HG02970 (cell line): ENCODE measurements around the gene PUDP.
"Not testable (repeated sequence)": the region's sequence is repeated elsewhere in the genome, so short reads cannot be mapped to it uniquely, and the experiment has no call there.

Experiments
- ATAC-seq: cut with Tn5 transposase; IDR thresholded peaks from one replicate; pipeline ENCODE4 v1.9.1; 2021; ENCODE audit warnings: mild to moderate bottlenecking, moderate library complexity, moderate number of reproducible peaks; ENCODE audit not compliant: unreplicated experiment, low FRiP score

PUDP gene

GRCh38 chrX:7147978-7148854 lies at the start of gene PUDP:
Gene PUDP, minus strand, starts transcription at chrX:7148153. Its CDS starts 40 bp downstream, at chrX:7148113.
- peak; percentile 88 for ATAC-seq

- no peak for ATAC-seq
Measured at GRCh38 chrX:7194606-7195005, 46.7 kb upstream of the PUDP start.

GRCh38 chrX:7192871-7193270 lies 44.9 kb upstream of the PUDP start:
- no peak for ATAC-seq

GRCh38 chrX:7191681-7192110 lies 43.7 kb upstream of the PUDP start:
- no peak for ATAC-seq

GRCh38 chrX:7190157-7190556 lies 42.2 kb upstream of the PUDP start:
- ATAC-seq: no peak

GRCh38 chrX:7188672-7189071 lies 40.7 kb upstream of the PUDP start:
- no peak for ATAC-seq

- no peak for ATAC-seq
Measured at GRCh38 chrX:7184816-7185215, 36.9 kb upstream of the PUDP start.

- ATAC-seq: no peak
Measured at GRCh38 chrX:7179446-7179845, 31.5 kb upstream of the PUDP start.

- not testable (repeated sequence) for ATAC-seq
Measured at GRCh38 chrX:7178859-7179258, 30.9 kb upstream of the PUDP start.

- ATAC-seq: no peak
Measured at GRCh38 chrX:7170898-7171297, 22.9 kb upstream of the PUDP start.

- ATAC-seq: no peak
Measured at GRCh38 chrX:7169627-7170026, 21.7 kb upstream of the PUDP start.

GRCh38 chrX:7168371-7168770 lies 20.4 kb upstream of the PUDP start:
- no peak for ATAC-seq

GRCh38 chrX:7164174-7164573 lies 16.2 kb upstream of the PUDP start:
- no peak for ATAC-seq

- no peak for ATAC-seq
Measured at GRCh38 chrX:7163146-7163677, 15.3 kb upstream of the PUDP start.

GRCh38 chrX:7159149-7159861 lies 11.4 kb upstream of the PUDP start:
- ATAC-seq: no peak

GRCh38 chrX:7158468-7158990 lies 10.6 kb upstream of the PUDP start:
- ATAC-seq: no peak

- ATAC-seq: no peak
Measured at GRCh38 chrX:7156879-7157278, 8.9 kb upstream of the PUDP start.

- ATAC-seq: no peak
Measured at GRCh38 chrX:7155163-7155562, 7.2 kb upstream of the PUDP start.

GRCh38 chrX:7154041-7154597 lies 6.2 kb upstream of the PUDP start:
- ATAC-seq: no peak

GRCh38 chrX:7153231-7153630 lies 5.3 kb upstream of the PUDP start:
- no peak for ATAC-seq

GRCh38 chrX:7149411-7149810 lies 1.5 kb upstream of the PUDP start:
- ATAC-seq: no peak
